Bronchial epithelial cell (primary cell): ENCODE data around the gene F2RL3. TPM values are rescaled to one million over a fixed set of nuclear protein-coding genes. Genes with fewer than 3 reads are reported as not detected.
A peak's percentile ranks its signal among the peaks of the same experiment; 100 is the strongest.

Experiments
- DNase-seq: peaks from one replicate; pipeline ENCODE4 v3.0.0-alpha.2; 2010; ENCODE audit warnings: low read depth
- FAIRE-seq: peaks from 2 replicates; lab custom pipeline; 2011; peaks lifted over from hg19 to GRCh38; lab: Jason Lieb, UNC
- H3K27me3 ChIP-seq: 2 replicates; pipeline ENCODE4 v1.5.1; 2011; ENCODE audit warnings: low read length; ENCODE audit not compliant: control insufficient read depth, insufficient read depth
- H3K36me3 ChIP-seq: 2 replicates; pipeline ENCODE4 v1.5.1; 2011; ENCODE audit warnings: low read length; ENCODE audit not compliant: control insufficient read depth, insufficient read depth
- H3K4me3 ChIP-seq: 2 replicates; pipeline ENCODE4 v1.5.1; 2011; ENCODE audit warnings: mild to moderate bottlenecking, low read depth, low read length, control low read depth
- total RNA-seq: library from RNA; depleted of rRNA; stranded (reverse); fragments of >200 nt; gene quantifications from 2 replicates; pipeline ENCODE4 v1.2.1, GENCODE V29; 2014
- TF ChIP-seq, protein P1 (sequence below): IDR thresholded peaks from 2 replicates; pipeline ENCODE4 v1.5.1; 2011; ENCODE audit warnings: mild to moderate bottlenecking, moderate library complexity, low read length, control low read depth, inconsistent platforms; ENCODE audit not compliant: insufficient read depth, severe bottlenecking

The F2RL3 gene
- total RNA-seq, 1 donor from 2014 or later: not detected

DNA sequence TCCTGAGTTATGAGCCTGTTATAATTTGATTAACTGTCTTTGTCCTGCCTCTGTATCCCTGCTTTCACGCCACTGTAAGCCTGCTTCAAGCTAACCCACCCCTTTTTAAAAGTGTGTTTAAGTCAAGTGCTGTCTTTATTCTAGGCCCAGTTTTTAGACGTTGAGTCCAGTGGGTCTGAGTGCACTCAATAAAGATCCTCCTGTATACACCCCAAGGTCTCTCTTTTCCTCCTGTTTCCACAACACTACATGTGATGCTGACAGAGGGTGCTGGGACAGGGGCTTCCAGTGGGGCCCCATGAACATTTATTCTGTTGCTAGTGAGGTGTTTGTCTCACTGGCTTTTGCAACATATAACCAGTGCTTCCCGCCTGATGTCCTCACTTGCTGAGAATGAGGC, 6.7 kb upstream of the F2RL3 start:
- Histone ChIP-seq H3K36me3 (peaks cover 19% of the 10 kb centered on the region), H3K4me3 (no peak overlapping the region), H3K27me3 (no peaks in the 10 kb centered on the region)
- FAIRE-seq: no peak
- TF ChIP-seq, protein P1, sequence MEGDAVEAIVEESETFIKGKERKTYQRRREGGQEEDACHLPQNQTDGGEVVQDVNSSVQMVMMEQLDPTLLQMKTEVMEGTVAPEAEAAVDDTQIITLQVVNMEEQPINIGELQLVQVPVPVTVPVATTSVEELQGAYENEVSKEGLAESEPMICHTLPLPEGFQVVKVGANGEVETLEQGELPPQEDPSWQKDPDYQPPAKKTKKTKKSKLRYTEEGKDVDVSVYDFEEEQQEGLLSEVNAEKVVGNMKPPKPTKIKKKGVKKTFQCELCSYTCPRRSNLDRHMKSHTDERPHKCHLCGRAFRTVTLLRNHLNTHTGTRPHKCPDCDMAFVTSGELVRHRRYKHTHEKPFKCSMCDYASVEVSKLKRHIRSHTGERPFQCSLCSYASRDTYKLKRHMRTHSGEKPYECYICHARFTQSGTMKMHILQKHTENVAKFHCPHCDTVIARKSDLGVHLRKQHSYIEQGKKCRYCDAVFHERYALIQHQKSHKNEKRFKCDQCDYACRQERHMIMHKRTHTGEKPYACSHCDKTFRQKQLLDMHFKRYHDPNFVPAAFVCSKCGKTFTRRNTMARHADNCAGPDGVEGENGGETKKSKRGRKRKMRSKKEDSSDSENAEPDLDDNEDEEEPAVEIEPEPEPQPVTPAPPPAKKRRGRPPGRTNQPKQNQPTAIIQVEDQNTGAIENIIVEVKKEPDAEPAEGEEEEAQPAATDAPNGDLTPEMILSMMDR: no peak
- no peak for DNase-seq

DNA sequence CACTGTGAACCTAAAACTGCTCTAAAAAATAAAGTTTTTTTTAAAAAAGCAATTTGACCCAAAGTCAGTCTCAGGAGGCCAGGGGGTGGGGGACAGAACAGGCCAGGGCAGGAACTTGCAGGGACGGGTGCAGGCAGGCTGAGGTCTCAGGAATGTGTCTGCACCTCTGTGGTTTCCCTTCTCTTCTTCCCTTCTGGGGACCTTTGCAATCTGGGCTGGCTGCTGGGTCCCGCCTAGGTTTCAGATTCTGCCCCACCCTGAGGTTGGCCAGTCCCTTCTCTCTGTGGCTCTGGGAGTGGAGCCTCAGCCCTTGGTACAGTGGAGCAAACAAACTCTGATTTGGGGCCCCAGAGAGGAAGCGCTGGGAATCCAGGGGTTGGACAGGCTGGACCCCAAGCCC, 5.3 kb upstream of the F2RL3 start:
- DNase-seq (peak; percentile 58), FAIRE-seq (no peak)

DNA sequence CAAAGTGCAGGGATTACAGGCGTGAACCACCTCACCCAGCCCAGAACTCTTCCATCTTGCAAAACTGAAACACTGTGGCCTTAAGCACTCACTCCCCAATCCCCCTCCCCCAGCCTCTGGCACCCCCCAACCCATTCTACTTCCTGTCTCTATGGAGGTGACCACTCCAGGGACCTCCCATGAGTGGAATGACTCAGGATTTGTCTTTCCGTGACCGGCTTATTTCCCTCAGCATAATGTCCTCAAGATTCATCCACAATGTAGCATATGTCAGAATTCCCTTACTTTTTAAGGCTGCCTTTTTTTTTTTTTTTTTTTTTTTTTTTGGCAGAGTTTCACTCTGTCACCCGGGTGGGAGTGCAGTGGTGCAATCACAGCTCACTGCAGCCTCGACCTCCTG, 3.6 kb upstream of the F2RL3 start:
- no peak for DNase-seq
- no peaks in the 10 kb centered on the region for H3K36me3 ChIP-seq
- H3K27me3 ChIP-seq: no peaks in the 10 kb centered on the region
- FAIRE-seq: no peak
- TF ChIP-seq, protein P1: no peak
- no peak overlapping the region for H3K4me3 ChIP-seq

More for the DNA sequence above, 5.3 kb upstream of the F2RL3 start:
- H3K27me3 ChIP-seq: no peaks in the 10 kb centered on the region
- TF ChIP-seq, protein P1: no peak
- no peak overlapping the region for H3K4me3 ChIP-seq
- peaks cover 9% of the 10 kb centered on the region for H3K36me3 ChIP-seq

DNA sequence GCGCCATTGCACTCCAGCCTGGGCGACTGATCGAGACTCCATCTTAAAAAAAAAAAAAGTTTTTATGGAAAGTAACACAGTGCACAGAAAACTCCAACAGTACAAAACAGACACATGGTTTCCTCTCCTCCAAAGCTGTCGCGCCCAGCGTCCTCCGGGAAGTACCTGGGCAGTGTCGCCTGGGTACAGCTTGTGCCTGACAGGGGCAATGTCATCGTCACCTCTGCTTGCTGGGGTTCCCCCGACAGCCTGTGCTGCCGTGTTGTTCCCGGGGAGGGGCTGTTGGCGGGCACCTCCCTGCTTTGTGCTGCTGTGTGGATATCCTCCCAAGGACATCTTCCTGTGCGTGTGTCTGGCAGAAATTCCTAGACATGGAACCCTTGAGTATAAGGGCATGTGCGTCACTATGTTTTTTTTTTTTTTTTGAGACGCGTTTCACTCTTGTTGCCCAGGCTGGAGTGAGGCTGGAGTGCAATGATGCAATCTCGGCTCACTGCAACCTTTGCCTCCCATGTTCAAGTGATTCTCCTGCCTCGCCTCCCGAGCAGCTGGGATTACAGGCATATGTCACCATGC, 2.4 kb upstream of the F2RL3 start:
- FAIRE-seq (no peak), DNase-seq (peak; percentile 64)
- H3K4me3 ChIP-seq: no peak overlapping the region
- H3K27me3 ChIP-seq: no peaks in the 10 kb centered on the region
- no peaks in the 10 kb centered on the region for H3K36me3 ChIP-seq
- TF ChIP-seq, protein P1: no peak

DNA sequence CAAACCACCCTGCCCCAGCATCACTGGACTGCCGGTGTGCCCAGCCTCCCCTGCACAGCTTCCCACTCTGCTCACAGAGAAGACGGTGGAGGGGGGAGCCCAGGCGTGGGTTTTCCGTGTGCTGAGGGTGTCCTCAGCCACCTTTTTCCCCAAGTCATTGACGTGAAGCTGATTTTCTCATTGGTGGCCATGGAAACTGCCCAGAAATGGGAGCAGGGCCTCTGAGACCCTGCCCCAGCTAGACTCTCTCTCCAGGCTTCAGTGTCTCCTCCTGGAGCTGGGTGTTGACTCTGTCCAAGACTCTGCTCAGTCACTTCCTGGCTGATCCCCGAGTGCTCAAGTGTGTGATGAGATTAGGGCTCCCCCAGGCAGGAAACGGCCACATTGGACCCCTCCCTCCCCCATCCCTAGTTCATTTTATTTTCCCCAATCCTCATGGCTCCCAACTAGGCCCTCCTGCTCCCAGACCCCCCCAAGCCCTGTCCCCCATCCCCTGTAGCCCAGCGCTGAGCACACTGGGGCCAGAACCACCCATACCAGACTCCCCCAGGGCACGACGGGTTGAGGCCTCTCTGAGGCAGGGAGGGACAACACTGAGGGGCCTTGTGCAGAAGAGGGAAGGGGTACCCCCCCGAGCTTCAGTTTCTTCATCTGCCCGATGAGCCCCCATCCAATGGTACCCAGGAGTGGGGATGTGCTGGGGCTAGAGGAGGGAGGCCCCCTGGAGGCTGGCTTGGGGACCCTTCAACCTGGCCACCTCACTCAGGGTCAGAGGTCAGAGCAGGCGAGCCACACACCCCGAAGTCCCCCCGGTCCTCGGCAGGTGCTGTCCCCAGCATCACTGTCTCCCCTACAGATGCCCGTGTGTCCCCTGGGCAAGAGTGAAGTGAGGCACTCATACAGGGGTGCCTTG, 1.2 kb upstream of the F2RL3 start:
- Histone ChIP-seq H3K27me3 (no peaks in the 10 kb centered on the region), H3K36me3 (no peaks in the 10 kb centered on the region), H3K4me3 (no peak overlapping the region)
- TF ChIP-seq, protein P1: no peak
- FAIRE-seq: no peak
- no peak for DNase-seq
